ELF-1 (cell line): ENCODE results near the gene ARID1B.
A peak's percentile ranks its signal among the peaks of the same experiment; 100 is the strongest.

Source experiments
- DNase-seq: peaks from one replicate; pipeline ENCODE4 v3.0.0-alpha.2; 2016; ENCODE audit warnings: low read depth, low spot score

Gene ARID1B

GRCh38 chr6:157172830-157173536 is 395.8 kb downstream of the ARID1B start:
- no peak for DNase-seq

- no peak for DNase-seq
Observed at GRCh38 chr6:157173776-157174175, 396.6 kb downstream of the ARID1B start.

GRCh38 chr6:157174731-157175130 is 397.6 kb downstream of the ARID1B start:
- no peak for DNase-seq

- no peak for DNase-seq
Observed at GRCh38 chr6:157177731-157178336, 400.7 kb downstream of the ARID1B start.

GRCh38 chr6:157181649-157182048 is 404.5 kb downstream of the ARID1B start:
- DNase-seq: no peak

- no peak for DNase-seq
Observed at GRCh38 chr6:157182503-157183264, 405.5 kb downstream of the ARID1B start.

GRCh38 chr6:157184202-157185015 is 407.2 kb downstream of the ARID1B start:
- DNase-seq: peak; percentile 89

GRCh38 chr6:157185171-157185570 is 408.0 kb downstream of the ARID1B start:
- DNase-seq: no peak

- no peak for DNase-seq
Observed at GRCh38 chr6:157185986-157186385, 408.8 kb downstream of the ARID1B start.

- no peak for DNase-seq
Observed at GRCh38 chr6:157186785-157187181, 409.6 kb downstream of the ARID1B start.

- peak; percentile 61 for DNase-seq
Observed at GRCh38 chr6:157187182-157188083, 410.3 kb downstream of the ARID1B start.

GRCh38 chr6:157188213-157188612 is 411.0 kb downstream of the ARID1B start:
- no peak for DNase-seq

- DNase-seq: no peak
Observed at GRCh38 chr6:157193443-157193996, 416.3 kb downstream of the ARID1B start.

- DNase-seq: no peak
Observed at GRCh38 chr6:157194110-157194509, 416.9 kb downstream of the ARID1B start.

GRCh38 chr6:157194643-157195042 is 417.5 kb downstream of the ARID1B start:
- no peak for DNase-seq

- DNase-seq: no peak
Observed at GRCh38 chr6:157196391-157196790, 419.2 kb downstream of the ARID1B start.

- no peak for DNase-seq
Observed at GRCh38 chr6:157198425-157199279, 421.5 kb downstream of the ARID1B start.

- no peak for DNase-seq
Observed at GRCh38 chr6:157200117-157200516, 422.9 kb downstream of the ARID1B start.

GRCh38 chr6:157200611-157201010 is 423.4 kb downstream of the ARID1B start:
- no peak for DNase-seq

GRCh38 chr6:157201083-157201482 is 423.9 kb downstream of the ARID1B start:
- DNase-seq: no peak
